ENCODE data around the gene MCCC1. TPM values are rescaled to one million over a fixed set of nuclear protein-coding genes. Genes with fewer than 3 reads are reported as not detected.

The MCCC1 gene
- total and polyA plus RNA-seq, 2 of the 13 experiments (the other 11 are each of a cell fraction or from before 2014, with no cell fraction given), result 11.7 to 30.1 TPM

DNA sequence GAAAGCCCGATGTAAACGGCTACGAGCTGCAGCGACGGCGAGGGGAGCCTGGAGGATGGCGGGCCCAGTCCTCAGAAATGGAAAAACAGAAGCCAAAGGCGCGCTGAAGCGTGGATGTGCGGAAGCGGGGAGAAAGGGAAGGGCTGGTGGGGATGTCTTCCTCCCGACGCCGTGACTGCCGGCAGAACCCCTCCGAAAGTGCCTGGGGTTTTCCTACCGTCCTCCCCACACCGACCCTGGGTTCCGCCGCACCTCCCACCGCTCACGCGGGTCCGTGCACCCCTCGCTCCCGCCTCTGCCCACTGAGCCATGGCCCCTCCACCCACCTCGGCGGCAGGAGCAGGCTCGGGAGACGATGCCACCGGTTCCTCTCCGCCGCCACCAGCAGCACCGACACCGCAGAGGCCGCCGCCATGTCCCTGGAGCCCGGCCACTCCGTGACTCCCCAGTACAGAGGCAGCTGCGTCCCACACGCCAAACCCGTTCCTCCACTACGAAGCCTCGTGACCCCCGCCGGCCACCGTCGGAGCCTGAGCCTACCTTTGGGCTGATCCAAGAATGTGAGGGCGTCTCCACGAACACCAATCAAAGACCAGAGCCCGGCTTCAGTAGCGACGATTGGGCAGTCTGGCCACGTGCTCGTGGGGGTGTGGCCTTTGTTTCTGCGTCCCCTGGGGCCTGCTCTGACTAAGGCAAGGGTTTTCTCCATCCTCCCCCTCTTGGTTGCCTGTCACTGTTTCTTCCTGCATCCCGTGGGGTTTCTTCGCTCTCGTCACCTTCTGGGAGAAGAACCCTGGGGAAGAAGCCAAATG is at the start of gene MCCC1 (continued):
- TF ChIP-seq, protein P1, sequence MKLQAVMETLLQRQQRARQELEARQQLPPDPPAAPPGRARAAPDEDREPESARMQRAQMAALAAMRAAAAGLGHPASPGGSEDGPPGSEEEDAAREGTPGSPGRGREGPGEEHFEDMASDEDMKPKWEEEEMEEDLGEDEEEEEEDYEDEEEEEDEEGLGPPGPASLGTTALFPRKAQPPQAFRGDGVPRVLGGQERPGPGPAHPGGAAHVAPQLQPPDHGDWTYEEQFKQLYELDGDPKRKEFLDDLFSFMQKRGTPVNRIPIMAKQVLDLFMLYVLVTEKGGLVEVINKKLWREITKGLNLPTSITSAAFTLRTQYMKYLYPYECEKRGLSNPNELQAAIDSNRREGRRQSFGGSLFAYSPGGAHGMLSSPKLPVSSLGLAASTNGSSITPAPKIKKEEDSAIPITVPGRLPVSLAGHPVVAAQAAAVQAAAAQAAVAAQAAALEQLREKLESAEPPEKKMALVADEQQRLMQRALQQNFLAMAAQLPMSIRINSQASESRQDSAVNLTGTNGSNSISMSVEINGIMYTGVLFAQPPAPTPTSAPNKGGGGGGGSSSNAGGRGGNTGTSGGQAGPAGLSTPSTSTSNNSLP (IDR thresholded peaks at IDR 0.05; ENCODE audit: low read depth, low read length), result no peak
- peak; percentile 90 for TF ChIP-seq NRL (CRISPR knock-in tag; IDR thresholded peaks at IDR 0.05; ENCODE audit: borderline replicate concordance)
- TF ChIP-seq HHEX (CRISPR knock-in tag; IDR thresholded peaks at IDR 0.05), result no peak
- TF ChIP-seq, protein P2, sequence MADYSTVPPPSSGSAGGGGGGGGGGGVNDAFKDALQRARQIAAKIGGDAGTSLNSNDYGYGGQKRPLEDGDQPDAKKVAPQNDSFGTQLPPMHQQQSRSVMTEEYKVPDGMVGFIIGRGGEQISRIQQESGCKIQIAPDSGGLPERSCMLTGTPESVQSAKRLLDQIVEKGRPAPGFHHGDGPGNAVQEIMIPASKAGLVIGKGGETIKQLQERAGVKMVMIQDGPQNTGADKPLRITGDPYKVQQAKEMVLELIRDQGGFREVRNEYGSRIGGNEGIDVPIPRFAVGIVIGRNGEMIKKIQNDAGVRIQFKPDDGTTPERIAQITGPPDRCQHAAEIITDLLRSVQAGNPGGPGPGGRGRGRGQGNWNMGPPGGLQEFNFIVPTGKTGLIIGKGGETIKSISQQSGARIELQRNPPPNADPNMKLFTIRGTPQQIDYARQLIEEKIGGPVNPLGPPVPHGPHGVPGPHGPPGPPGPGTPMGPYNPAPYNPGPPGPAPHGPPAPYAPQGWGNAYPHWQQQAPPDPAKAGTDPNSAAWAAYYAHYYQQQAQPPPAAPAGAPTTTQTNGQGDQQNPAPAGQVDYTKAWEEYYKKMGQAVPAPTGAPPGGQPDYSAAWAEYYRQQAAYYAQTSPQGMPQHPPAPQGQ (CRISPR knock-in tag; IDR thresholded peaks at IDR 0.05; ENCODE audit: borderline replicate concordance), result 0 out of 2 replicates have a peak, but pooled peaks have one; percentile 36
- no peak for TF ChIP-seq NPAS2 (CRISPR knock-in tag; IDR thresholded peaks at IDR 0.05; ENCODE audit: borderline replicate concordance)
- no peak; the same call in 1 of the 2 replicates for TF ChIP-seq ZFP90 (CRISPR knock-in tag; IDR thresholded peaks at IDR 0.05; ENCODE audit: borderline replicate concordance)
- peak; percentile 24; the same call in 1 of the 2 replicates for TF ChIP-seq ZNF724P (CRISPR knock-in tag; IDR thresholded peaks at IDR 0.05; ENCODE audit: borderline replicate concordance)
- no peak for TF ChIP-seq IRX3 (CRISPR knock-in tag; IDR thresholded peaks at IDR 0.05; ENCODE audit: borderline replicate concordance, low read depth)
- TF ChIP-seq, protein P3, sequence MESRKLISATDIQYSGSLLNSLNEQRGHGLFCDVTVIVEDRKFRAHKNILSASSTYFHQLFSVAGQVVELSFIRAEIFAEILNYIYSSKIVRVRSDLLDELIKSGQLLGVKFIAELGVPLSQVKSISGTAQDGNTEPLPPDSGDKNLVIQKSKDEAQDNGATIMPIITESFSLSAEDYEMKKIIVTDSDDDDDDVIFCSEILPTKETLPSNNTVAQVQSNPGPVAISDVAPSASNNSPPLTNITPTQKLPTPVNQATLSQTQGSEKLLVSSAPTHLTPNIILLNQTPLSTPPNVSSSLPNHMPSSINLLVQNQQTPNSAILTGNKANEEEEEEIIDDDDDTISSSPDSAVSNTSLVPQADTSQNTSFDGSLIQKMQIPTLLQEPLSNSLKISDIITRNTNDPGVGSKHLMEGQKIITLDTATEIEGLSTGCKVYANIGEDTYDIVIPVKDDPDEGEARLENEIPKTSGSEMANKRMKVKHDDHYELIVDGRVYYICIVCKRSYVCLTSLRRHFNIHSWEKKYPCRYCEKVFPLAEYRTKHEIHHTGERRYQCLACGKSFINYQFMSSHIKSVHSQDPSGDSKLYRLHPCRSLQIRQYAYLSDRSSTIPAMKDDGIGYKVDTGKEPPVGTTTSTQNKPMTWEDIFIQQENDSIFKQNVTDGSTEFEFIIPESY (CRISPR knock-in tag; IDR thresholded peaks at IDR 0.05), result peak; percentile 18
- TF ChIP-seq ZNF501 (CRISPR knock-in tag; IDR thresholded peaks at IDR 0.05), result peak; percentile 97
- TF ChIP-seq, protein P4, sequence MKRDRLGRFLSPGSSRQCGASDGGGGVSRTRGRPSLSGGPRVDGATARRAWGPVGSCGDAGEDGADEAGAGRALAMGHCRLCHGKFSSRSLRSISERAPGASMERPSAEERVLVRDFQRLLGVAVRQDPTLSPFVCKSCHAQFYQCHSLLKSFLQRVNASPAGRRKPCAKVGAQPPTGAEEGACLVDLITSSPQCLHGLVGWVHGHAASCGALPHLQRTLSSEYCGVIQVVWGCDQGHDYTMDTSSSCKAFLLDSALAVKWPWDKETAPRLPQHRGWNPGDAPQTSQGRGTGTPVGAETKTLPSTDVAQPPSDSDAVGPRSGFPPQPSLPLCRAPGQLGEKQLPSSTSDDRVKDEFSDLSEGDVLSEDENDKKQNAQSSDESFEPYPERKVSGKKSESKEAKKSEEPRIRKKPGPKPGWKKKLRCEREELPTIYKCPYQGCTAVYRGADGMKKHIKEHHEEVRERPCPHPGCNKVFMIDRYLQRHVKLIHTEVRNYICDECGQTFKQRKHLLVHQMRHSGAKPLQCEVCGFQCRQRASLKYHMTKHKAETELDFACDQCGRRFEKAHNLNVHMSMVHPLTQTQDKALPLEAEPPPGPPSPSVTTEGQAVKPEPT (CRISPR knock-in tag; IDR thresholded peaks at IDR 0.05; ENCODE audit: low read depth), result 0 out of 2 replicates have a peak, but pooled peaks have one; percentile 61
- no peak for TF ChIP-seq HMG20B (CRISPR knock-in tag; conservative IDR thresholded peaks at IDR 0.05)
- TF ChIP-seq GATA4 (IDR thresholded peaks at IDR 0.05; ENCODE audit: borderline replicate concordance, low read depth), result peak; percentile 58; the same call in 1 of the 2 replicates
- TF ChIP-seq ARID2 (CRISPR knock-in tag; IDR thresholded peaks at IDR 0.05; ENCODE audit: borderline replicate concordance), result peak; percentile 92
- TF ChIP-seq ZNF496 (CRISPR knock-in tag; IDR thresholded peaks at IDR 0.05; ENCODE audit: insufficient replicate concordance), result no peak
- no peak; the same call in 1 of the 2 replicates for TF ChIP-seq ZNF652 (CRISPR knock-in tag; IDR thresholded peaks at IDR 0.05; ENCODE audit: borderline replicate concordance, low read depth)
- TF ChIP-seq ZNF10 (CRISPR knock-in tag; IDR thresholded peaks at IDR 0.05; ENCODE audit: borderline replicate concordance, low read depth), result no peak
- no peak for TF ChIP-seq ZBTB1 (CRISPR knock-in tag; IDR thresholded peaks at IDR 0.05; ENCODE audit: borderline replicate concordance)

All from HepG2 (cell line).